Effector memory CD4-positive, alpha-beta T cell (primary cell): Measurements from ENCODE around the gene MRPL1.
"Not testable (repeated sequence)": the region's sequence is repeated elsewhere in the genome, so short reads cannot be mapped to it uniquely, and the experiment has no call there.

Source experiments
- DNase-seq, 3 donors: peaks; one replicate each; pipeline ENCODE4 v3.0.0-alpha.2; 2020
- H3K27ac ChIP-seq: 2 replicates; pipeline ENCODE4 v1.7.0; 2013; ENCODE audit warnings: mild to moderate bottlenecking, low read length, moderate library complexity; ENCODE audit not compliant: insufficient read depth, poor library complexity, severe bottlenecking
- H3K27me3 ChIP-seq: replicated peaks from 2 replicates; pipeline ENCODE4 v1.7.0; 2013; ENCODE audit warnings: mild to moderate bottlenecking, low read length; ENCODE audit not compliant: insufficient read depth, control insufficient read depth, poor library complexity, severe bottlenecking
- H3K36me3 ChIP-seq: 2 replicates; pipeline ENCODE4 v1.7.0; 2013; ENCODE audit warnings: mild to moderate bottlenecking, low read length, moderate library complexity; ENCODE audit not compliant: control insufficient read depth, insufficient read depth
- H3K4me1 ChIP-seq: 2 replicates; pipeline ENCODE4 v1.7.0; 2013; ENCODE audit warnings: low read length, mild to moderate bottlenecking; ENCODE audit not compliant: control insufficient read depth, insufficient read depth, poor library complexity, severe bottlenecking
- H3K4me3 ChIP-seq: 2 replicates; pipeline ENCODE4 v1.7.0; 2013; ENCODE audit warnings: low read length, low read depth, mild to moderate bottlenecking; ENCODE audit not compliant: insufficient read depth, poor library complexity, severe bottlenecking
- H3K9me3 ChIP-seq: 2 replicates; pipeline ENCODE4 v1.7.0; 2013; ENCODE audit warnings: mild to moderate bottlenecking, low read length, moderate library complexity; ENCODE audit not compliant: control insufficient read depth

MRPL1 gene

GRCh38 chr4:77848508-77848907 lies 14.1 kb upstream of the MRPL1 start:
- no peaks in the 10 kb centered on the region for H3K27me3 ChIP-seq
- H3K9me3 ChIP-seq = no peaks in the 10 kb centered on the region
- no peaks in the 10 kb centered on the region for H3K36me3 ChIP-seq
- no peak overlapping the region for H3K27ac ChIP-seq
- peaks cover 12% of the 10 kb centered on the region for H3K4me1 ChIP-seq
- DNase-seq = no peak
- H3K4me3 ChIP-seq = no peak overlapping the region

- H3K27me3 ChIP-seq = no peaks in the 10 kb centered on the region
- H3K4me1 ChIP-seq = peaks cover 20% of the 10 kb centered on the region
- H3K4me3 ChIP-seq = no peak overlapping the region
- DNase-seq = no peak
- no peaks in the 10 kb centered on the region for H3K9me3 ChIP-seq
- no peak overlapping the region for H3K27ac ChIP-seq
- no peaks in the 10 kb centered on the region for H3K36me3 ChIP-seq
These were observed 13.2 kb upstream of the MRPL1 start for GRCh38 chr4:77849278-77849965.

GRCh38 chr4:77852892-77853495 lies 9.6 kb upstream of the MRPL1 start:
- DNase-seq = peak; percentile 60 to 66 (median 61)
- Histone ChIP-seq H3K27me3 (no peaks in the 10 kb centered on the region), H3K4me1 (peaks cover 30% of the 10 kb centered on the region), H3K36me3 (no peaks in the 10 kb centered on the region), H3K9me3 (no peaks in the 10 kb centered on the region), H3K27ac (peak overlapping the region; percentile 85), H3K4me3 (peak overlapping the region; percentile 21)

GRCh38 chr4:77854431-77855111 lies 8.1 kb upstream of the MRPL1 start:
- peak in 1 of 3 donors; percentile 10 for DNase-seq
- Histone ChIP-seq H3K27me3 (no peaks in the 10 kb centered on the region), H3K4me3 (peak overlapping the region; percentile 21), H3K27ac (peak overlapping the region; percentile 85), H3K9me3 (no peaks in the 10 kb centered on the region), H3K36me3 (no peaks in the 10 kb centered on the region), H3K4me1 (peaks cover 30% of the 10 kb centered on the region)

- H3K4me1 ChIP-seq = peaks cover 37% of the 10 kb centered on the region
- no peaks in the 10 kb centered on the region for H3K36me3 ChIP-seq
- peak overlapping the region; percentile 22 for H3K27ac ChIP-seq
- no peaks in the 10 kb centered on the region for H3K9me3 ChIP-seq
- H3K4me3 ChIP-seq = no peak overlapping the region
- H3K27me3 ChIP-seq = no peaks in the 10 kb centered on the region
- DNase-seq = no peak
These were observed 6.5 kb upstream of the MRPL1 start for GRCh38 chr4:77856152-77856551.

GRCh38 chr4:77859256-77859655 lies 3.4 kb upstream of the MRPL1 start:
- no peak overlapping the region for H3K4me3 ChIP-seq
- no peaks in the 10 kb centered on the region for H3K27me3 ChIP-seq
- H3K9me3 ChIP-seq = no peaks in the 10 kb centered on the region
- DNase-seq = no peak
- H3K36me3 ChIP-seq = no peaks in the 10 kb centered on the region
- H3K27ac ChIP-seq = peak overlapping the region; percentile 10
- peaks cover 23% of the 10 kb centered on the region for H3K4me1 ChIP-seq

GRCh38 chr4:77861495-77861894 lies 1.1 kb upstream of the MRPL1 start:
- Histone ChIP-seq H3K9me3 (no peaks in the 10 kb centered on the region), H3K27ac (peak overlapping the region; percentile 99), H3K4me3 (no peak overlapping the region), H3K4me1 (peaks cover 22% of the 10 kb centered on the region), H3K27me3 (no peaks in the 10 kb centered on the region), H3K36me3 (no peaks in the 10 kb centered on the region)
- DNase-seq = no peak

- H3K36me3 ChIP-seq, H3K9me3 ChIP-seq, H3K27me3 ChIP-seq: not testable (repeated sequence)
- Histone ChIP-seq H3K4me3 (peak overlapping the region; percentile 73), H3K4me1 (peaks cover 12% of the 10 kb centered on the region), H3K27ac (peak overlapping the region; percentile 99)
- peak in 1 of 3 donors; percentile 3 for DNase-seq
These were observed 711 bp downstream of the MRPL1 start for GRCh38 chr4:77863341-77863740.

- DNase-seq = no peak
- Histone ChIP-seq H3K36me3 (no peaks in the 10 kb centered on the region), H3K4me1 (peaks cover 12% of the 10 kb centered on the region)
These were observed 2.6 kb downstream of the MRPL1 start for GRCh38 chr4:77865259-77865658.

More at GRCh38 chr4:77865259-77865658, 2.6 kb downstream of the MRPL1 start:
- H3K9me3 ChIP-seq = no peaks in the 10 kb centered on the region
- no peak overlapping the region for H3K27ac ChIP-seq
- no peaks in the 10 kb centered on the region for H3K27me3 ChIP-seq
- no peak overlapping the region for H3K4me3 ChIP-seq
